ENCODE data around the gene ZNF784. TPM values are rescaled to one million over a fixed set of nuclear protein-coding genes. Genes with fewer than 3 reads are reported as not detected.

The ZNF784 gene
- total and polyA plus RNA-seq, 2 donors (not counting 3 experiments of a cell fraction or from before 2014, with no cell fraction given): 4.9 TPM

GRCh38 chr19:55621673-55622231, 2.6 kb downstream of the ZNF784 start:
- no TSS peak for BruUV-seq (replicated peaks)
- H3K79me2 ChIP-seq (ENCODE audit: control insufficient read depth, insufficient read depth, low read length): no peaks in the 10 kb centered on the region
- no peaks in the 10 kb centered on the region for H3K27me3 ChIP-seq (ENCODE audit: control insufficient read depth in 2 of 2, insufficient read depth in 2 of 2, low read length in 2 of 2)
- H3K9me3 ChIP-seq (replicated peaks; ENCODE audit: control insufficient read depth, insufficient read depth, low read length): no peaks in the 10 kb centered on the region
- FAIRE-seq: no peak
- no peak overlapping the region for H3K9ac ChIP-seq (replicated peaks; ENCODE audit: extremely low read depth, insufficient read depth, low read length)
- no peaks in the 10 kb centered on the region for H3K9me1 ChIP-seq (replicated peaks; ENCODE audit: control insufficient read depth, extremely low read depth, insufficient read depth, low read length)
- no peak overlapping the region for H3K27ac ChIP-seq (ENCODE audit: insufficient read depth, low read depth, low read length)
- DNase-seq (ENCODE audit: low read depth, low spot score): no peak
- dilution Hi-C loops (cut with MboI; ENCODE audit: extremely low pct_ligation_motif_present, low sequenced_read_pairs): no loop called here
- intact Hi-C loops (cut with micrococcal nuclease): no loop called here
- H3K4me2 ChIP-seq (ENCODE audit: insufficient read depth, low read length): no peak overlapping the region
- ChIA-PET POLR2A (no interaction called here), CTCF (interaction anchor here (1.4 kb wide), 1 partner anchor 11 kb away, joined by 3 read pairs; no protein-coding TSS in a partner anchor)
- no peak overlapping the region for H2AFZ ChIP-seq (ENCODE audit: low read depth, low read length)
- no peak for TF ChIP-seq FOS (IDR thresholded peaks at IDR 0.05; ENCODE audit: borderline replicate concordance, insufficient read depth, low read length)
- TF ChIP-seq GATA2 (IDR thresholded peaks at IDR 0.05; ENCODE audit: insufficient read depth, insufficient read length, low read depth, low read length): no peak
- TF ChIP-seq POLR2A (IDR thresholded peaks at IDR 0.05; ENCODE audit: low read depth, low read length): no peak
- no peak for TF ChIP-seq MYC (IDR thresholded peaks at IDR 0.05; ENCODE audit: low read depth, low read length)
- TF ChIP-seq POLR2AphosphoS5 (IDR thresholded peaks at IDR 0.05; ENCODE audit: insufficient read depth, low read depth, low read length): no peak
- TF ChIP-seq EZH2 (IDR thresholded peaks at IDR 0.05; ENCODE audit: borderline replicate concordance, low read depth, low read length, severe bottlenecking): no peak
- TF ChIP-seq JUN (IDR thresholded peaks at IDR 0.05; ENCODE audit: borderline replicate concordance, insufficient read depth, insufficient read length, low read depth): no peak
- no peak for TF ChIP-seq CTCF (IDR thresholded peaks at IDR 0.05; ENCODE audit: extremely low read depth in 1 of 2, insufficient read depth in 1 of 2, low read depth in 1 of 2, low read length in 2 of 2)
- TF ChIP-seq MAX (IDR thresholded peaks at IDR 0.05; ENCODE audit: insufficient read depth, insufficient read length): no peak
- peaks cover 0 to 4% of the 10 kb centered on the region in 2 experiments for H3K36me3 ChIP-seq (ENCODE audit: control insufficient read depth in 2 of 2, extremely low read depth in 1 of 2, insufficient read depth in 2 of 2, low read length in 2 of 2)
- no peak overlapping the region for H3K4me3 ChIP-seq (replicated peaks in 1 of 3; ENCODE audit: insufficient read depth in 1 of 3, low read depth in 1 of 3, low read length in 3 of 3)
- H3K4me1 ChIP-seq (ENCODE audit: control insufficient read depth, extremely low read depth, insufficient read depth, low read length): peaks cover 8% of the 10 kb centered on the region
- no peaks in the 10 kb centered on the region for H4K20me1 ChIP-seq (replicated peaks; ENCODE audit: control insufficient read depth, extremely low read depth, insufficient read depth, low read length)

Data from endothelial cell of umbilical vein (primary cell).